H9 (cell line): ENCODE results near the gene UBN1. TPM values are rescaled to one million over a fixed set of nuclear protein-coding genes. Genes with fewer than 3 reads are reported as not detected.

Source experiments
- DNase-seq: peaks from one replicate; pipeline ENCODE4 v3.0.0-alpha.2; 2017
- H2AFZ ChIP-seq: one replicate; pipeline ENCODE4 v1.6.1; 2013; ENCODE audit warnings: mild to moderate bottlenecking, low read length, control low read depth, moderate library complexity
- H2AK5ac ChIP-seq: 2 replicates; pipeline ENCODE4 v1.6.1; 2013; ENCODE audit warnings: low read length, control low read depth, mixed read lengths; ENCODE audit not compliant: insufficient read length
- H2BK120ac ChIP-seq: one replicate; pipeline ENCODE4 v1.6.1; 2013; ENCODE audit warnings: low read depth, mild to moderate bottlenecking, low read length, control low read depth, inconsistent platforms; ENCODE audit not compliant: poor library complexity, severe bottlenecking
- H2BK12ac ChIP-seq: 2 replicates; pipeline ENCODE4 v1.6.1; 2013; ENCODE audit warnings: low read length, control low read depth, mixed read lengths, low read depth; ENCODE audit not compliant: insufficient read length
- H2BK15ac ChIP-seq: 2 replicates; pipeline ENCODE4 v1.6.1; 2013; ENCODE audit warnings: low read depth, low read length, control low read depth
- H2BK20ac ChIP-seq: one replicate; pipeline ENCODE4 v1.6.1; 2013; ENCODE audit warnings: low read depth, mild to moderate bottlenecking, low read length, control low read depth, inconsistent platforms; ENCODE audit not compliant: poor library complexity, severe bottlenecking
- H2BK5ac ChIP-seq: 2 replicates; pipeline ENCODE4 v1.6.1; 2013; ENCODE audit warnings: low read length, control low read depth, mixed read lengths; ENCODE audit not compliant: insufficient read length
- H3K14ac ChIP-seq: 2 replicates; pipeline ENCODE4 v1.6.1; 2013; ENCODE audit warnings: low read length, control low read depth; ENCODE audit not compliant: insufficient read depth
- H3K18ac ChIP-seq: 2 replicates; pipeline ENCODE4 v1.6.1; 2013; ENCODE audit warnings: low read depth, mild to moderate bottlenecking, mixed read lengths, low read length, control low read depth; ENCODE audit not compliant: insufficient read length
- H3K23ac ChIP-seq: 2 replicates; pipeline ENCODE4 v1.6.1; 2013; ENCODE audit warnings: low read length, control low read depth, mixed read lengths, low read depth; ENCODE audit not compliant: insufficient read length
- H3K23me2 ChIP-seq: 2 replicates; pipeline ENCODE4 v1.6.1; 2013; ENCODE audit warnings: low read depth, mild to moderate bottlenecking, mixed read lengths, low read length, control low read depth; ENCODE audit not compliant: insufficient read length, poor library complexity, severe bottlenecking
- H3K27ac ChIP-seq: 2 replicates; pipeline ENCODE4 v1.5.1; 2013; ENCODE audit warnings: low read length, control low read depth, mixed read lengths, low read depth; ENCODE audit not compliant: insufficient read length
- H3K27me3 ChIP-seq: 2 replicates; pipeline ENCODE4 v1.6.1; 2013; ENCODE audit warnings: low read length, control low read depth, inconsistent platforms; ENCODE audit not compliant: insufficient read depth
- H3K4ac ChIP-seq: 2 replicates; pipeline ENCODE4 v1.6.1; 2013; ENCODE audit warnings: low read depth, mild to moderate bottlenecking, control low read depth, inconsistent platforms, low read length, moderate library complexity
- H3K4me1 ChIP-seq: 2 replicates; pipeline ENCODE4 v1.6.1; 2013; ENCODE audit warnings: low read length, control low read depth, inconsistent platforms; ENCODE audit not compliant: insufficient read depth
- H3K4me2 ChIP-seq: 2 replicates; pipeline ENCODE4 v1.6.1; 2013; ENCODE audit warnings: low read length, control low read depth, mixed read lengths; ENCODE audit not compliant: insufficient read length, insufficient read depth
- H3K56ac ChIP-seq: 2 replicates; pipeline ENCODE4 v1.6.1; 2013; ENCODE audit warnings: low read depth, mild to moderate bottlenecking, mixed read lengths, low read length, control low read depth; ENCODE audit not compliant: insufficient read length
- H3K79me1 ChIP-seq: 2 replicates; pipeline ENCODE4 v1.6.1; 2013; ENCODE audit warnings: low read depth, mild to moderate bottlenecking, moderate library complexity, low read length, control low read depth, inconsistent platforms; ENCODE audit not compliant: insufficient read depth, poor library complexity, severe bottlenecking
- H3K79me2 ChIP-seq: 2 replicates; pipeline ENCODE4 v1.6.1; 2013; ENCODE audit warnings: low read length, control low read depth, inconsistent platforms; ENCODE audit not compliant: insufficient read depth
- H3K9ac ChIP-seq: 2 replicates; pipeline ENCODE4 v1.6.1; 2013; ENCODE audit warnings: low read length, control low read depth, mixed read lengths; ENCODE audit not compliant: insufficient read length; ENCODE audit errors: extremely low read depth
- H3K9me3 ChIP-seq: one replicate; pipeline ENCODE4 v1.6.1; 2013; ENCODE audit warnings: low read depth, low read length, inconsistent platforms; ENCODE audit not compliant: control insufficient read depth
- H3T11ph ChIP-seq: one replicate; pipeline ENCODE4 v1.6.1; 2013; ENCODE audit warnings: mild to moderate bottlenecking, low read length, control low read depth, inconsistent platforms
- H4K20me1 ChIP-seq: one replicate; pipeline ENCODE4 v1.6.1; 2013; ENCODE audit not compliant: control insufficient read depth, insufficient read length, insufficient read depth
- H4K5ac ChIP-seq: 2 replicates; pipeline ENCODE4 v1.6.1; 2013; ENCODE audit warnings: low read depth, mild to moderate bottlenecking, mixed read lengths, low read length, control low read depth; ENCODE audit not compliant: insufficient read length
- H4K8ac ChIP-seq: replicated peaks from 2 replicates; pipeline ENCODE4 v1.6.1; 2013; ENCODE audit warnings: low read length, control low read depth, mixed read lengths, low read depth; ENCODE audit not compliant: insufficient read length
- H4K91ac ChIP-seq: 2 replicates; pipeline ENCODE4 v1.6.1; 2013; ENCODE audit warnings: low read depth, mild to moderate bottlenecking, moderate library complexity, mixed read lengths, low read length, control low read depth; ENCODE audit not compliant: insufficient read length
- H3K27ac Mint-ChIP-seq, 3 experiments: 2 replicates in 2 of 3; 3 replicates in 1 of 3; pipeline ENCODE4 v1.8.0; 2020 to 2021; ENCODE audit warnings: mixed read lengths in 3 of 3, mild to moderate bottlenecking in 1 of 3, moderate library complexity in 1 of 3
- H3K27me3 Mint-ChIP-seq: 2 replicates; pipeline ENCODE4 v1.8.0; 2021; ENCODE audit warnings: low read depth, mild to moderate bottlenecking, moderate library complexity, mixed read lengths
- H3K36me3 Mint-ChIP-seq, 3 experiments: 2 replicates in 2 of 3; 3 replicates in 1 of 3; pipeline ENCODE4 v1.8.0; 2020 to 2021; ENCODE audit warnings: low read depth in 3 of 3, mixed read lengths in 3 of 3; ENCODE audit not compliant: insufficient read depth in 1 of 3
- H3K4me1 Mint-ChIP-seq, 2 experiments: 2 replicates each; pipeline ENCODE4 v1.8.0; 2020; ENCODE audit warnings: mixed read lengths in 2 of 2
- H3K4me3 Mint-ChIP-seq, 2 experiments: 2 replicates in 1 of 2; 3 replicates in 1 of 2; pipeline ENCODE4 v1.8.0; 2020 to 2021; ENCODE audit warnings: mild to moderate bottlenecking in 2 of 2, mixed read lengths in 2 of 2, moderate library complexity in 1 of 2
- H3K9me3 Mint-ChIP-seq, 2 experiments: 2 replicates in 1 of 2; 3 replicates in 1 of 2; pipeline ENCODE4 v1.8.0; 2020; ENCODE audit warnings: mild to moderate bottlenecking in 2 of 2, mixed read lengths in 2 of 2, moderate library complexity in 1 of 2
- WGBS: extraction: QIAGEN DNeasy Blood & Tissue Kit; methylation state at CpG from one replicate; pipeline ENCODE4 v1.1.7; 2013; ENCODE audit warnings: missing lambda C conversion rate, low lambda C conversion rate, mixed read lengths; ENCODE audit not compliant: insufficient read length; ENCODE audit errors: extremely low coverage; 5-methylcytosine and 5-hydroxymethylcytosine counted together
- total RNA-seq: library from RNA; stranded (reverse); gene quantifications from 2 replicates; pipeline ENCODE4 v1.2.1, GENCODE V29; 2021
- TF ChIP-seq, protein P1 (sequence below): fragments of 200-600 bp; sonication (generic); conservative IDR thresholded peaks from 3 replicates; pipeline ENCODE4 v1.8.0; 2021; ENCODE audit warnings: antibody characterized with exemption, mild to moderate bottlenecking

UBN1 gene
- total RNA-seq, 1 experiment from 2014 or later: 55.2 TPM

GRCh38 chr16:4897328-4897727 is 50.0 kb downstream of the UBN1 start:
- H2BK12ac ChIP-seq: no peak overlapping the region
- DNase-seq: no peak
- no CpG with 5 or more reads among the region's 7 CpGs for WGBS
- peak overlapping the region in 1 of 3 experiments; percentile 75; a peak in 3 of 7 replicates for H3K27ac Mint-ChIP-seq
- no peak overlapping the region for H2AFZ ChIP-seq
- H4K8ac ChIP-seq: no peak overlapping the region
- no peaks in the 10 kb centered on the region for H3K4me1 Mint-ChIP-seq
- H3K36me3 Mint-ChIP-seq: peaks cover 8 to 61% (median 53%) of the 10 kb centered on the region in 3 experiments
- H2BK120ac ChIP-seq: no peak overlapping the region
- no peaks in the 10 kb centered on the region for H3K4me1 ChIP-seq
- H3K14ac ChIP-seq: no peak overlapping the region
- no peak overlapping the region for H2AK5ac ChIP-seq
- H2BK20ac ChIP-seq: no peak overlapping the region
- TF ChIP-seq, protein P1, sequence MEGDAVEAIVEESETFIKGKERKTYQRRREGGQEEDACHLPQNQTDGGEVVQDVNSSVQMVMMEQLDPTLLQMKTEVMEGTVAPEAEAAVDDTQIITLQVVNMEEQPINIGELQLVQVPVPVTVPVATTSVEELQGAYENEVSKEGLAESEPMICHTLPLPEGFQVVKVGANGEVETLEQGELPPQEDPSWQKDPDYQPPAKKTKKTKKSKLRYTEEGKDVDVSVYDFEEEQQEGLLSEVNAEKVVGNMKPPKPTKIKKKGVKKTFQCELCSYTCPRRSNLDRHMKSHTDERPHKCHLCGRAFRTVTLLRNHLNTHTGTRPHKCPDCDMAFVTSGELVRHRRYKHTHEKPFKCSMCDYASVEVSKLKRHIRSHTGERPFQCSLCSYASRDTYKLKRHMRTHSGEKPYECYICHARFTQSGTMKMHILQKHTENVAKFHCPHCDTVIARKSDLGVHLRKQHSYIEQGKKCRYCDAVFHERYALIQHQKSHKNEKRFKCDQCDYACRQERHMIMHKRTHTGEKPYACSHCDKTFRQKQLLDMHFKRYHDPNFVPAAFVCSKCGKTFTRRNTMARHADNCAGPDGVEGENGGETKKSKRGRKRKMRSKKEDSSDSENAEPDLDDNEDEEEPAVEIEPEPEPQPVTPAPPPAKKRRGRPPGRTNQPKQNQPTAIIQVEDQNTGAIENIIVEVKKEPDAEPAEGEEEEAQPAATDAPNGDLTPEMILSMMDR: no peak
- no peak overlapping the region for H4K91ac ChIP-seq
- H3K56ac ChIP-seq: no peak overlapping the region
- H3K27me3 Mint-ChIP-seq: no peaks in the 10 kb centered on the region; the same call in 1 of the 2 replicates
- H4K5ac ChIP-seq: no peak overlapping the region
- no peak overlapping the region for H3K27ac ChIP-seq
- no peak overlapping the region for H3T11ph ChIP-seq
- no peaks in the 10 kb centered on the region for H3K27me3 ChIP-seq
- H3K9ac ChIP-seq: no peak overlapping the region
- H3K9me3 ChIP-seq: no peaks in the 10 kb centered on the region
- no peak overlapping the region for H3K4me3 Mint-ChIP-seq
- H3K18ac ChIP-seq: no peak overlapping the region
- no peaks in the 10 kb centered on the region for H3K23me2 ChIP-seq
- H2BK5ac ChIP-seq: no peak overlapping the region
- no peak overlapping the region for H3K23ac ChIP-seq
- no peaks in the 10 kb centered on the region for H4K20me1 ChIP-seq
- no peak overlapping the region for H2BK15ac ChIP-seq
- H3K9me3 Mint-ChIP-seq: peaks cover 3 to 6% of the 10 kb centered on the region in 2 experiments; a peak in 2 of 5 replicates
- H3K79me2 ChIP-seq: no peaks in the 10 kb centered on the region
- H3K4ac ChIP-seq: no peak overlapping the region
- no peak overlapping the region for H3K4me2 ChIP-seq
- H3K79me1 ChIP-seq: no peaks in the 10 kb centered on the region
